Esophagus muscularis mucosa (tissue), 4 donors: Measurements from ENCODE around the gene RUFY3. TPM values are rescaled to one million over a fixed set of nuclear protein-coding genes. Genes with fewer than 3 reads are reported as not detected.
A peak's percentile ranks its signal among the peaks of the same experiment; 100 is the strongest.

Source experiments
- DNase-seq: peaks from one replicate; pipeline ENCODE4 v3.0.0-alpha.2; 2017; ENCODE audit errors: extremely low spot score
- H3K27ac ChIP-seq, 4 donors: fragments of 200-600 bp; sonication (generic); replicated peaks in 1 of 4; 1 replicate in 3 of 4; 2 replicates in 1 of 4; pipeline ENCODE4 v1.5.1; 2016 to 2019; ENCODE audit warnings: mild to moderate bottlenecking in 1 of 4
- H3K27me3 ChIP-seq, 4 donors: fragments of 200-600 bp; sonication (generic); one replicate each; pipeline versions ENCODE4 v1.5.1 to v1.6.0; 2016 to 2019
- H3K36me3 ChIP-seq, 4 donors: fragments of 200-600 bp; sonication (generic); one replicate each; pipeline ENCODE4 v1.5.1; 2016 to 2019
- H3K4me1 ChIP-seq, 4 donors: fragments of 200-600 bp; sonication (generic); one replicate each; pipeline ENCODE4 v1.5.1; 2016 to 2019
- H3K4me3 ChIP-seq, 4 donors: fragments of 200-600 bp; sonication (generic); 1 replicate in 2 of 4; 2 replicates in 2 of 4; pipeline ENCODE4 v1.5.1; 2016 to 2019; ENCODE audit warnings: mild to moderate bottlenecking in 4 of 4, moderate library complexity in 1 of 4
- H3K9me3 ChIP-seq, 4 donors: fragments of 200-600 bp; sonication (generic); 1 replicate in 3 of 4; 2 replicates in 1 of 4; pipeline ENCODE4 v1.5.1; 2016 to 2019
- CTCF ChIP-seq, 3 experiments: fragments of 200-600 bp in 2 of 3; fragments of 450-650 bp in 1 of 3; sonication (generic) in 2 of 3; IDR thresholded peaks; one replicate each; pipeline ENCODE4 v1.5.1; 2017 to 2019; ENCODE audit warnings: antibody characterized with exemption in 3 of 3, mild to moderate bottlenecking in 2 of 3, moderate library complexity in 1 of 3
- EP300 ChIP-seq: sonication (generic); formaldehyde crosslinking; IDR thresholded peaks from one replicate; pipeline ENCODE4 v1.6.1; 2017; ENCODE audit warnings: antibody characterized with exemption
- POLR2A ChIP-seq: fragments of 450-650 bp; IDR thresholded peaks from one replicate; pipeline ENCODE4 v1.6.1; 2017; ENCODE audit warnings: antibody characterized with exemption, moderate library complexity, mild to moderate bottlenecking, low read depth
- POLR2AphosphoS5 ChIP-seq, 2 donors: sonication (generic); formaldehyde crosslinking; IDR thresholded peaks; one replicate each; pipeline ENCODE4 v1.6.1; 2017; ENCODE audit warnings: antibody characterized with exemption in 2 of 2
- WGBS: methylation state at CpG from one replicate; pipeline ENCODE4 v1.1.5; 2018; 5-methylcytosine and 5-hydroxymethylcytosine counted together
- intact Hi-C: fragments of 100-400 bp; cut with DNase I; formaldehyde crosslinking; loops from one replicate; pipeline ENCODE4 v1.15.1; 2023
- total RNA-seq, 4 donors: library from RNA; depleted of rRNA; stranded (reverse); fragments of >200 nt; gene quantifications; one replicate each; pipeline versions ENCODE4 v1.1.0 to v1.2.1, GENCODE V29; 2016

RUFY3 gene
- total RNA-seq, 4 donors from 2014 or later: 30.5 to 51.9 (median 33.2) TPM

GRCh38 chr4:70753630-70754029 lies 31.9 kb downstream of the RUFY3 start:
- no peaks in the 10 kb centered on the region for H3K9me3 ChIP-seq
- TF ChIP-seq EP300 (no peak), POLR2A (no peak), POLR2AphosphoS5 (IDR thresholded peaks at IDR 0.05) (no peak), CTCF (IDR thresholded peaks at IDR 0.05) (no peak)
- DNase-seq: no peak
- peaks cover 0 to 2% (median 0%) of the 10 kb centered on the region in 4 donors for H3K36me3 ChIP-seq
- H3K27me3 ChIP-seq: no peaks in the 10 kb centered on the region
- H3K27ac ChIP-seq: no peak overlapping the region
- no peak overlapping the region for H3K4me3 ChIP-seq
- intact Hi-C loops: no loop called here
- peaks cover 0 to 12% (median 4%) of the 10 kb centered on the region in 4 donors for H3K4me1 ChIP-seq

- Histone ChIP-seq H3K27me3 (no peaks in the 10 kb centered on the region), H3K9me3 (no peaks in the 10 kb centered on the region), H3K27ac (peak overlapping the region in 1 of 4 donors; percentile 32), H3K4me1 (peaks cover 0 to 18% (median 10%) of the 10 kb centered on the region in 4 donors), H3K36me3 (no peaks in the 10 kb centered on the region), H3K4me3 (no peak overlapping the region)
- TF ChIP-seq POLR2AphosphoS5 (IDR thresholded peaks at IDR 0.05): no peak
- TF ChIP-seq POLR2A: no peak
- no peak for TF ChIP-seq EP300
- TF ChIP-seq CTCF (IDR thresholded peaks at IDR 0.05): no peak
- intact Hi-C loops: no loop called here
- no peak for DNase-seq
- 76% methylated on average over 1 of the region's 1 CpG for WGBS
These were observed 32.7 kb downstream of the RUFY3 start for GRCh38 chr4:70754470-70754869.

GRCh38 chr4:70754990-70755688 lies 33.4 kb downstream of the RUFY3 start:
- Histone ChIP-seq H3K4me3 (no peak overlapping the region), H3K4me1 (peaks cover 0 to 25% (median 16%) of the 10 kb centered on the region in 4 donors), H3K27me3 (no peaks in the 10 kb centered on the region), H3K36me3 (no peaks in the 10 kb centered on the region), H3K9me3 (no peaks in the 10 kb centered on the region), H3K27ac (peak overlapping the region in 1 of 4 donors; percentile 32)
- no peak for TF ChIP-seq POLR2AphosphoS5 (IDR thresholded peaks at IDR 0.05)
- no peak for TF ChIP-seq POLR2A
- no peak for TF ChIP-seq EP300
- TF ChIP-seq CTCF (IDR thresholded peaks at IDR 0.05): no peak
- intact Hi-C loops: no loop called here
- DNase-seq: no peak
- WGBS: 91% methylated on average over 10 of the region's 10 CpGs

GRCh38 chr4:70759126-70759525 lies 37.4 kb downstream of the RUFY3 start:
- DNase-seq: no peak
- no peaks in the 10 kb centered on the region for H3K27me3 ChIP-seq
- H3K4me1 ChIP-seq: peaks cover 0 to 21% (median 13%) of the 10 kb centered on the region in 4 donors
- no peak overlapping the region for H3K27ac ChIP-seq
- intact Hi-C loops: no loop called here
- 67% methylated on average over 1 of the region's 1 CpG for WGBS
- H3K4me3 ChIP-seq: peak overlapping the region in 1 of 4 donors; percentile 17
- H3K36me3 ChIP-seq: peaks cover 2 to 18% (median 7%) of the 10 kb centered on the region in 4 donors
- TF ChIP-seq POLR2A: no peak
- TF ChIP-seq CTCF (IDR thresholded peaks at IDR 0.05): no peak
- TF ChIP-seq EP300: no peak
- no peak for TF ChIP-seq POLR2AphosphoS5 (IDR thresholded peaks at IDR 0.05)
- no peaks in the 10 kb centered on the region for H3K9me3 ChIP-seq

GRCh38 chr4:70759627-70760026 lies 37.9 kb downstream of the RUFY3 start:
- Histone ChIP-seq H3K9me3 (no peaks in the 10 kb centered on the region), H3K4me3 (peak overlapping the region in 1 of 4 donors; percentile 17), H3K4me1 (peaks cover 0 to 21% (median 13%) of the 10 kb centered on the region in 4 donors), H3K27me3 (no peaks in the 10 kb centered on the region), H3K27ac (no peak overlapping the region), H3K36me3 (peaks cover 7 to 23% (median 12%) of the 10 kb centered on the region in 4 donors)
- DNase-seq: no peak
- no peak for TF ChIP-seq POLR2AphosphoS5 (IDR thresholded peaks at IDR 0.05)
- TF ChIP-seq EP300: no peak
- TF ChIP-seq POLR2A: no peak
- no peak for TF ChIP-seq CTCF (IDR thresholded peaks at IDR 0.05)
- intact Hi-C loops: no loop called here
